Measurements from ENCODE around the gene KLRF2. TPM values are rescaled to one million over a fixed set of nuclear protein-coding genes. Genes with fewer than 3 reads are reported as not detected.

Gene KLRF2
- total RNA-seq, 6 donors from 2014 or later: not detected

- Histone ChIP-seq H3K4me1 (no peaks in the 10 kb centered on the region), H3K27me3 (no peaks in the 10 kb centered on the region), H3K4me3 (no peak overlapping the region), H3K36me3 (no peaks in the 10 kb centered on the region), H3K9me3 (no peaks in the 10 kb centered on the region), H3K27ac (no peak overlapping the region)
- no peak for ATAC-seq (ENCODE audit: low FRiP score in 2 of 2)
- TF ChIP-seq POLR2A (IDR thresholded peaks at IDR 0.05) (no peak), POLR2AphosphoS5 (IDR thresholded peaks at IDR 0.05) (no peak), EP300 (IDR thresholded peaks at IDR 0.05) (no peak)
- TF ChIP-seq, protein P1, sequence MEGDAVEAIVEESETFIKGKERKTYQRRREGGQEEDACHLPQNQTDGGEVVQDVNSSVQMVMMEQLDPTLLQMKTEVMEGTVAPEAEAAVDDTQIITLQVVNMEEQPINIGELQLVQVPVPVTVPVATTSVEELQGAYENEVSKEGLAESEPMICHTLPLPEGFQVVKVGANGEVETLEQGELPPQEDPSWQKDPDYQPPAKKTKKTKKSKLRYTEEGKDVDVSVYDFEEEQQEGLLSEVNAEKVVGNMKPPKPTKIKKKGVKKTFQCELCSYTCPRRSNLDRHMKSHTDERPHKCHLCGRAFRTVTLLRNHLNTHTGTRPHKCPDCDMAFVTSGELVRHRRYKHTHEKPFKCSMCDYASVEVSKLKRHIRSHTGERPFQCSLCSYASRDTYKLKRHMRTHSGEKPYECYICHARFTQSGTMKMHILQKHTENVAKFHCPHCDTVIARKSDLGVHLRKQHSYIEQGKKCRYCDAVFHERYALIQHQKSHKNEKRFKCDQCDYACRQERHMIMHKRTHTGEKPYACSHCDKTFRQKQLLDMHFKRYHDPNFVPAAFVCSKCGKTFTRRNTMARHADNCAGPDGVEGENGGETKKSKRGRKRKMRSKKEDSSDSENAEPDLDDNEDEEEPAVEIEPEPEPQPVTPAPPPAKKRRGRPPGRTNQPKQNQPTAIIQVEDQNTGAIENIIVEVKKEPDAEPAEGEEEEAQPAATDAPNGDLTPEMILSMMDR (IDR thresholded peaks at IDR 0.05): no peak
- WGBS, 2 donors: 76 to 89% methylated on average over 1 of the region's 1 CpG
- no peak for DNase-seq
Observed at GRCh38 chr12:9941838-9942237, 60.5 kb downstream of the KLRF2 start.

- peak overlapping the region in 1 of 4 donors; percentile 24 for H3K27ac ChIP-seq
- H3K27me3 ChIP-seq: no peaks in the 10 kb centered on the region
- DNase-seq: peak; percentile 60 to 62
- no peak for ATAC-seq (ENCODE audit: low FRiP score in 2 of 2)
- no peaks in the 10 kb centered on the region for H3K9me3 ChIP-seq
- 51 to 62% methylated on average over 19 of the region's 19 CpGs for WGBS, 2 donors
- TF ChIP-seq POLR2AphosphoS5 (IDR thresholded peaks at IDR 0.05): no peak
- H3K36me3 ChIP-seq: no peaks in the 10 kb centered on the region
- no peaks in the 10 kb centered on the region for H3K4me1 ChIP-seq
- peak overlapping the region in 1 of 4 donors; percentile 5 for H3K4me3 ChIP-seq
Observed at GRCh38 chr12:9943240-9943639, 62.0 kb downstream of the KLRF2 start.

DNA sequence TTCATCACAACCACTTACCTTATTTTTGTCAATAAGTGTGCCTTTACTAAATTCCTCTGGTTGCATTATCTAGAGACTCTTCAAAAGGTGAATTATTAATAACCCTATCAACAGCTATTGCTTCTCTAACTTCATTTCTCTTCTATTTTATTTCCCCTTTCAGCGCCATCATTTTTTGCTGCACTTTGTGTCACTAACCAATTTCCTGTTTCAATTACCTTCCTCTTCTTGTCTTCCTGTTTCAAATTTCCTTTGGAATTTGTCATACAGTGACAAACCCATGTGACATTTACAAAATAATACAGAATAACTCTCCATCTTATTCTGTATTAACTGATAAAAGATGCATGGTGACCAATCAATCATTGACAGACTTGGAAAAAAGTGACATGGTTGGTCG is 63.1 kb downstream of the KLRF2 start:
- no peak overlapping the region for H3K4me3 ChIP-seq
- no peaks in the 10 kb centered on the region for H3K36me3 ChIP-seq
- TF ChIP-seq, protein P1 (IDR thresholded peaks at IDR 0.05): no peak
- no peak for TF ChIP-seq POLR2AphosphoS5 (IDR thresholded peaks at IDR 0.05)
- no peak for TF ChIP-seq POLR2A (IDR thresholded peaks at IDR 0.05)
- no peak for TF ChIP-seq EP300 (IDR thresholded peaks at IDR 0.05)
- H3K4me1 ChIP-seq: peaks cover 0 to 5% (median 0%) of the 10 kb centered on the region in 4 donors
- WGBS, 2 donors: 34 to 38% methylated on average over 2 of the region's 2 CpGs
- no peaks in the 10 kb centered on the region for H3K27me3 ChIP-seq
- no peaks in the 10 kb centered on the region for H3K9me3 ChIP-seq
- no peak for ATAC-seq (ENCODE audit: low FRiP score in 2 of 2)
- peak overlapping the region in 1 of 4 donors; percentile 24 for H3K27ac ChIP-seq
- no peak for DNase-seq

Other genes starting within 250 kb of the KLRF2 start
- 10 to 100 TPM in 3 of 6 donors, 1 to 10 TPM in 3; 7.0 to 34.8 (median 12.2) TPM for gene CLEC2D, start 211.8 kb upstream of the KLRF2 start, total RNA-seq
- gene CLECL1, start 148.4 kb upstream of the KLRF2 start, total RNA-seq: 10 to 100 TPM in 1 of 6 donors, 1 to 10 TPM in 1, under 1 TPM in 1, not detected in 3; 0.98 to 33.5 (median 1.0) TPM
- 10 to 100 TPM in 3 of 6 donors, 1 to 10 TPM in 3; 2.8 to 25.2 (median 10.6) TPM for gene CD69, start 120.6 kb upstream of the KLRF2 start, total RNA-seq
- gene KLRF1, start 54.0 kb upstream of the KLRF2 start, total RNA-seq: 1 to 10 TPM in 4 of 6 donors, not detected in 2; 1.2 to 6.9 (median 2.0) TPM
- 10 to 100 TPM in 5 of 6 donors, 1 to 10 TPM in 1; 8.4 to 37.8 (median 25.7) TPM for gene CLEC2B, start 12.1 kb upstream of the KLRF2 start, total RNA-seq
- not detected for gene CLEC2A, start 50.9 kb downstream of the KLRF2 start, total RNA-seq
- 10 to 100 TPM in 3 of 6 donors, 1 to 10 TPM in 3; 3.1 to 63.5 (median 9.2) TPM for gene CLEC12A, start 89.9 kb downstream of the KLRF2 start, total RNA-seq
- 1 to 10 TPM in 2 of 6 donors, under 1 TPM in 2, not detected in 2; 0.23 to 1.4 (median 0.68) TPM for gene CLEC1B, start 117.6 kb downstream of the KLRF2 start, total RNA-seq
- gene CLEC12B, start 129.1 kb downstream of the KLRF2 start, total RNA-seq: 1 to 10 TPM in 3 of 6 donors, under 1 TPM in 2, not detected in 1; 0.55 to 2.7 (median 1.1) TPM
- under 1 TPM in 3 of 6 donors, not detected in 3; 0.31 to 0.89 (median 0.57) TPM for gene CLEC9A, start 149.2 kb downstream of the KLRF2 start, total RNA-seq
- 10 to 100 TPM in 1 of 6 donors, 1 to 10 TPM in 5; 3.9 to 13.0 (median 6.3) TPM for gene CLEC1A, start 217.5 kb downstream of the KLRF2 start, total RNA-seq
- 10 to 100 TPM; 17.4 to 87.8 (median 28.1) TPM for gene CLEC7A, start 248.7 kb downstream of the KLRF2 start, total RNA-seq